ENCODE data around the gene PRMT2.

DNA sequence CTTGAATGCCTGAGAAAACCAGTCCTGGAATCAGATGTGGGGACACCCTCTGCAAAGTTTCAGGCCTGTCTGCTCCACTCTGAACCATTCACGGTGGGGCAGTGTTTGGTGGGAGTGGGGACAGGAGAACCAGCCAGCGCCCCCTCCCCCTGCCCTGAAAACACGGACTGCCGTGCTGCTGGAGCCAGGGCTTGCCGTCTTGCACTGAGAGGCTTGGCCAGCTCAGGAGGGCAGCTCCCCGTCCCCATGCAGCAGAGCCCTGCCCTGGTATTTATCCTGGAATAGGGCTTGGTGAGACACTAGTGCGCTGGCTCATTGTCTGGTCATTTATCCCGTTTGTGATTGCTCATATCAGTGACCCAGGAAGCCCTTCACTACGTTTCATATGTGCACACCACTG is 34.5 kb upstream of the PRMT2 start:
- TF ChIP-seq, protein P1, sequence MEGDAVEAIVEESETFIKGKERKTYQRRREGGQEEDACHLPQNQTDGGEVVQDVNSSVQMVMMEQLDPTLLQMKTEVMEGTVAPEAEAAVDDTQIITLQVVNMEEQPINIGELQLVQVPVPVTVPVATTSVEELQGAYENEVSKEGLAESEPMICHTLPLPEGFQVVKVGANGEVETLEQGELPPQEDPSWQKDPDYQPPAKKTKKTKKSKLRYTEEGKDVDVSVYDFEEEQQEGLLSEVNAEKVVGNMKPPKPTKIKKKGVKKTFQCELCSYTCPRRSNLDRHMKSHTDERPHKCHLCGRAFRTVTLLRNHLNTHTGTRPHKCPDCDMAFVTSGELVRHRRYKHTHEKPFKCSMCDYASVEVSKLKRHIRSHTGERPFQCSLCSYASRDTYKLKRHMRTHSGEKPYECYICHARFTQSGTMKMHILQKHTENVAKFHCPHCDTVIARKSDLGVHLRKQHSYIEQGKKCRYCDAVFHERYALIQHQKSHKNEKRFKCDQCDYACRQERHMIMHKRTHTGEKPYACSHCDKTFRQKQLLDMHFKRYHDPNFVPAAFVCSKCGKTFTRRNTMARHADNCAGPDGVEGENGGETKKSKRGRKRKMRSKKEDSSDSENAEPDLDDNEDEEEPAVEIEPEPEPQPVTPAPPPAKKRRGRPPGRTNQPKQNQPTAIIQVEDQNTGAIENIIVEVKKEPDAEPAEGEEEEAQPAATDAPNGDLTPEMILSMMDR (IDR thresholded peaks at IDR 0.05; ENCODE audit: insufficient read depth, low read length, poor library complexity, severe bottlenecking), result no peak
- no peak for TF ChIP-seq EZH2phosphoT487 (conservative IDR thresholded peaks at IDR 0.05; ENCODE audit: low read length)

All from SU-DHL-6 (cell line).